NCI-H2227 (cell line): Measurements from ENCODE around the gene ARHGAP6.
"Not testable (repeated sequence)": the region's sequence is repeated elsewhere in the genome, so short reads cannot be mapped to it uniquely, and the experiment has no call there.

ENCODE experiments used
- DNase-seq: peaks from one replicate; lab custom pipeline; 2025; ENCODE audit not compliant: unreplicated experiment; lab: John Stamatoyannopoulos, UW

Gene ARHGAP6

GRCh38 chrX:11265352-11265751 is 400.4 kb downstream of the ARHGAP6 start:
- DNase-seq, result no peak

- DNase-seq, result no peak
Observed at GRCh38 chrX:11264925-11265324, 400.8 kb downstream of the ARHGAP6 start.

GRCh38 chrX:11261260-11261659 is 404.5 kb downstream of the ARHGAP6 start:
- no peak for DNase-seq

GRCh38 chrX:11259437-11259836 is 406.3 kb downstream of the ARHGAP6 start:
- DNase-seq, result no peak

GRCh38 chrX:11257711-11258110 is 408.0 kb downstream of the ARHGAP6 start:
- DNase-seq, result no peak

GRCh38 chrX:11257290-11257689 is 408.4 kb downstream of the ARHGAP6 start:
- no peak for DNase-seq

GRCh38 chrX:11254417-11255109 is 411.2 kb downstream of the ARHGAP6 start:
- DNase-seq, result no peak

GRCh38 chrX:11244636-11245035 is 421.1 kb downstream of the ARHGAP6 start:
- no peak for DNase-seq

- DNase-seq, result no peak
Observed at GRCh38 chrX:11242704-11243103, 423.0 kb downstream of the ARHGAP6 start.

- no peak for DNase-seq
Observed at GRCh38 chrX:11241720-11242119, 424.0 kb downstream of the ARHGAP6 start.

GRCh38 chrX:11239230-11239629 is 426.5 kb downstream of the ARHGAP6 start:
- no peak for DNase-seq

GRCh38 chrX:11235377-11235776 is 430.3 kb downstream of the ARHGAP6 start:
- not testable (repeated sequence) for DNase-seq

GRCh38 chrX:11215191-11215921 is 450.4 kb downstream of the ARHGAP6 start:
- no peak for DNase-seq

- DNase-seq, result no peak
Observed at GRCh38 chrX:11214346-11215190, 451.2 kb downstream of the ARHGAP6 start.

GRCh38 chrX:11212741-11213140 is 453.0 kb downstream of the ARHGAP6 start:
- no peak for DNase-seq

GRCh38 chrX:11210415-11210801 is 455.3 kb downstream of the ARHGAP6 start:
- no peak for DNase-seq

GRCh38 chrX:11209798-11210414 is 455.8 kb downstream of the ARHGAP6 start:
- no peak for DNase-seq

GRCh38 chrX:11206716-11207115 is 459.0 kb downstream of the ARHGAP6 start:
- no peak for DNase-seq

GRCh38 chrX:11205796-11206195 is 459.9 kb downstream of the ARHGAP6 start:
- DNase-seq, result no peak

- DNase-seq, result no peak
Observed at GRCh38 chrX:11197671-11198070, 468.0 kb downstream of the ARHGAP6 start.

- DNase-seq, result no peak
Observed at GRCh38 chrX:11196476-11196875, 469.2 kb downstream of the ARHGAP6 start.
